Gastroesophageal sphincter (tissue), 4 donors: ENCODE measurements around the gene RIN2. TPM values are rescaled to one million over a fixed set of nuclear protein-coding genes. Genes with fewer than 3 reads are reported as not detected.
A peak's percentile ranks its signal among the peaks of the same experiment; 100 is the strongest.
"Not testable (repeated sequence)": the region's sequence is repeated elsewhere in the genome, so short reads cannot be mapped to it uniquely, and the experiment has no call there.

Experiments
- ATAC-seq: fragments of 150-250 bp; one replicate; pipeline ENCODE4 v1.9.1; 2016; ENCODE audit warnings: mild to moderate bottlenecking, moderate library complexity
- H3K27ac ChIP-seq, 4 donors: fragments of 200-600 bp; sonication (generic) in 3 of 4; 1 replicate in 3 of 4; 2 replicates in 1 of 4; pipeline ENCODE4 v1.5.1; 2016 to 2019
- H3K27me3 ChIP-seq: fragments of 200-600 bp; sonication (generic); one replicate; pipeline ENCODE4 v1.5.1; 2019
- H3K36me3 ChIP-seq, 2 donors: fragments of 200-600 bp; sonication (generic); one replicate each; pipeline ENCODE4 v1.5.1; 2019; ENCODE audit warnings: control low read depth in 1 of 2
- H3K4me1 ChIP-seq, 3 donors: fragments of 200-600 bp; sonication (generic); 1 replicate in 2 of 3; 2 replicates in 1 of 3; pipeline ENCODE4 v1.5.1; 2016 to 2019; ENCODE audit warnings: control low read depth in 2 of 3
- H3K4me3 ChIP-seq, 2 donors: fragments of 200-600 bp; sonication (generic); one replicate each; pipeline ENCODE4 v1.5.1; 2019; ENCODE audit warnings: mild to moderate bottlenecking in 1 of 2, moderate library complexity in 1 of 2
- H3K9me3 ChIP-seq, 3 donors: fragments of 200-600 bp; sonication (generic); one replicate each; pipeline ENCODE4 v1.5.1; 2017 to 2019; ENCODE audit warnings: control low read depth in 2 of 3
- CTCF ChIP-seq, 4 experiments: fragments of 200-600 bp in 2 of 4; fragments of 450-650 bp in 2 of 4; sonication (generic) in 1 of 4; IDR thresholded peaks; one replicate each; pipeline ENCODE4 v1.5.1; 2017 to 2019; ENCODE audit warnings: antibody characterized with exemption in 4 of 4, mild to moderate bottlenecking in 2 of 4, moderate library complexity in 2 of 4
- EP300 ChIP-seq: sonication (generic); formaldehyde crosslinking; IDR thresholded peaks from one replicate; pipeline ENCODE4 v1.6.1; 2017; ENCODE audit warnings: antibody characterized with exemption, mild to moderate bottlenecking
- POLR2A ChIP-seq, 2 donors: fragments of 450-650 bp; IDR thresholded peaks; one replicate each; pipeline ENCODE4 v1.6.1; 2017; ENCODE audit warnings: antibody characterized with exemption in 2 of 2, mild to moderate bottlenecking in 2 of 2, moderate library complexity in 1 of 2
- POLR2AphosphoS5 ChIP-seq: sonication (generic); formaldehyde crosslinking; IDR thresholded peaks from one replicate; pipeline ENCODE4 v1.6.1; 2017; ENCODE audit warnings: antibody characterized with exemption
- WGBS, 2 donors: methylation state at CpG; one replicate each; pipeline ENCODE4 v1.1.5; 2018; ENCODE audit warnings: low coverage in 1 of 2; 5-methylcytosine and 5-hydroxymethylcytosine counted together
- total RNA-seq, 4 donors: library from RNA; depleted of rRNA; stranded (reverse); fragments of >200 nt; gene quantifications; one replicate each; pipeline ENCODE4 v1.1.0, GENCODE V29; 2016

RIN2 gene
- total RNA-seq, 4 donors from 2014 or later = 44.7 to 89.5 (median 54.8) TPM

- Histone ChIP-seq H3K4me3 (no peak overlapping the region), H3K36me3 (no peaks in the 10 kb centered on the region), H3K4me1 (peaks cover 0 to 18% (median 0%) of the 10 kb centered on the region in 3 donors), H3K27me3 (no peaks in the 10 kb centered on the region), H3K27ac (no peak overlapping the region), H3K9me3 (peaks cover 0 to 5% (median 0%) of the 10 kb centered on the region in 3 donors)
- ATAC-seq = no peak
- 86% methylated on average over 4 of the region's 4 CpGs; no CpG with 5 or more reads in 1 of the 2 donors for WGBS, 2 donors
- no peak for TF ChIP-seq POLR2AphosphoS5
- no peak for TF ChIP-seq POLR2A (IDR thresholded peaks at IDR 0.05)
- no peak for TF ChIP-seq CTCF (IDR thresholded peaks at IDR 0.05)
- TF ChIP-seq EP300 = no peak
Measured at GRCh38 chr20:19747903-19748302, 10.2 kb upstream of the RIN2 start.

GRCh38 chr20:19748681-19749080 lies 9.4 kb upstream of the RIN2 start:
- Histone ChIP-seq H3K9me3 (peaks cover 0 to 5% (median 0%) of the 10 kb centered on the region in 3 donors), H3K27me3 (no peaks in the 10 kb centered on the region), H3K27ac (no peak overlapping the region), H3K4me1 (peaks cover 0 to 18% (median 0%) of the 10 kb centered on the region in 3 donors), H3K4me3 (no peak overlapping the region), H3K36me3 (no peaks in the 10 kb centered on the region)
- no peak for ATAC-seq
- TF ChIP-seq POLR2A (IDR thresholded peaks at IDR 0.05) = no peak
- no peak for TF ChIP-seq POLR2AphosphoS5
- no peak for TF ChIP-seq CTCF (IDR thresholded peaks at IDR 0.05)
- TF ChIP-seq EP300 = no peak
- 69 to 74% methylated on average over 2 of the region's 2 CpGs for WGBS, 2 donors

- ATAC-seq = no peak
- peaks cover 0 to 18% (median 0%) of the 10 kb centered on the region in 3 donors for H3K4me1 ChIP-seq
- H3K36me3 ChIP-seq = no peaks in the 10 kb centered on the region
- 61 to 71% methylated on average over 3 of the region's 3 CpGs for WGBS, 2 donors
- no peak overlapping the region for H3K4me3 ChIP-seq
- TF ChIP-seq POLR2A (IDR thresholded peaks at IDR 0.05) = no peak
- no peak for TF ChIP-seq EP300
- no peak for TF ChIP-seq CTCF (IDR thresholded peaks at IDR 0.05)
- no peak for TF ChIP-seq POLR2AphosphoS5
- H3K27me3 ChIP-seq = no peaks in the 10 kb centered on the region
- H3K27ac ChIP-seq = no peak overlapping the region
- peaks cover 0 to 5% (median 0%) of the 10 kb centered on the region in 3 donors for H3K9me3 ChIP-seq
Measured at GRCh38 chr20:19749618-19750071, 8.4 kb upstream of the RIN2 start.

DNA sequence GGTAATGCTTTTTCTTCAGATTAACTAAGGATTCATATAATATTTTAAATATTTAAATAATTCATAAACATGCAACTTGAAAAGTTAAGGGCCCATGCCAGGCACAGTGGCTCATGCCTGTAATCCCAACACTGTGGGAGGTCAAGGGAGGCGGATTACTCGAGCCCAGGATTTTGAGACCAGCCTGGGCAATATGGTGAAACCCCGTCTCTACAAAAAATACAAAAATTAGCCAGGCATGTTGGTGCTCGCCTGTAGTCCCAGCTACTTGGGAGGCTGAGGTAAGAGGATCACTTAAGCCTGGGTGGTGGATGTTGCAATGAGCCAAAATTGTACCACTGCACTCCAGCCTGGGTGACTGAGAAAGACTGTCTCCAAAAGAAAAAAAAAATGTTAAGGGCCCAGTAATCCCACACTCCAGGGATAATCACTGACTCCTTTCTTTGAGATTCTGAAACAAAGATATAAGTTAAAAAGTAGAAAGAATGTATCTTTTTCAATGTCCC lies 7.9 kb upstream of the RIN2 start:
- H3K27me3 ChIP-seq = no peaks in the 10 kb centered on the region
- no peak overlapping the region for H3K27ac ChIP-seq
- H3K4me3 ChIP-seq = no peak overlapping the region
- ATAC-seq = no peak
- H3K4me1 ChIP-seq = peaks cover 0 to 18% (median 0%) of the 10 kb centered on the region in 3 donors
- no peaks in the 10 kb centered on the region for H3K36me3 ChIP-seq
- 88 to 100% methylated on average over 1 to 4 of the region's 4 CpGs for WGBS, 2 donors
- H3K9me3 ChIP-seq = peaks cover 0 to 5% (median 0%) of the 10 kb centered on the region in 3 donors
- no peak for TF ChIP-seq CTCF (IDR thresholded peaks at IDR 0.05)
- no peak for TF ChIP-seq POLR2AphosphoS5
- no peak for TF ChIP-seq EP300
- no peak for TF ChIP-seq POLR2A (IDR thresholded peaks at IDR 0.05)

DNA sequence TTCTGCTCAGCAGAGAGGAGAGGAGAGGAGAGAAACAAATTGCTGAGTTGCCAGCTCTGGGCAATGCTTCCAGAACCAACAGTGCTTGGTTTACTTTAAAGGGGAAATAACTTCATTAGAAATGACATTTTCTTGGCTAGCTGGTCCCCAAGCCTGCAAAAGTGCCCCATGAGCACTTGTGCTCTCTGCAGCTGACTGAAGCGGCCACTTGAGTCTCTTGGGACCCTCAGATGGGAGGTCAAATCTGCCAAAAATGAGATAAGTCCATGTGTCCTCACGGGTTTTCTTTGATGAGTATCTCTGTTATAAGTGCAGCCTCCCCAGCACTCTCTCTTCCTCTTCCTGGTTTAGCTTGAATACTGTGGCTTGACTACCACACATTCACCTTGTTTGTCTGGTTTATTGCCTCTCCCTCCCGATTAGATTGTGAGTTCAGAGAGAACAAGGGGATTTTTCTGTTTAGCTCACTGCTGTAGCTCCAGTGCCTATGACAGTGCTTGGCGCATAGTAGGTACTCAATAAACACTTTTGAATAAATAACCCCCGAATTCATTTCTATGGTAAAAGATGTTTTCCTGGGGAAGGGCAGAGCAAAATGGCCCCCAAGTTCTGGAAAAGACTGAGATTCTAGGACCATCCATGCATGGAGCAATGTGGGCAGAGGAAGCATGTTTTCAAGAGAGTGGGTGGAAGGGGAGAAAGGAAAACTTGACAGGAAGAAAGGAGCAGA lies 7.0 kb upstream of the RIN2 start:
- Histone ChIP-seq H3K36me3 (no peaks in the 10 kb centered on the region), H3K27me3 (no peaks in the 10 kb centered on the region), H3K4me3 (no peak overlapping the region), H3K27ac (no peak overlapping the region), H3K4me1 (peaks cover 0 to 18% (median 0%) of the 10 kb centered on the region in 3 donors), H3K9me3 (no peaks in the 10 kb centered on the region)
- no peak for ATAC-seq
- WGBS, 2 donors = 46 to 54% methylated on average over 3 to 5 of the region's 5 CpGs
- TF ChIP-seq POLR2AphosphoS5 = peak; percentile 19
- TF ChIP-seq EP300 = no peak

GRCh38 chr20:19754201-19754600 lies 3.9 kb upstream of the RIN2 start:
- H3K27ac ChIP-seq, ATAC-seq, H3K9me3 ChIP-seq, H3K4me3 ChIP-seq, H3K27me3 ChIP-seq, H3K36me3 ChIP-seq: not testable (repeated sequence)
- peaks cover 2 to 37% (median 4%) of the 10 kb centered on the region in 3 donors for H3K4me1 ChIP-seq
- 70 to 90% methylated on average over 2 of the region's 14 CpGs for WGBS, 2 donors
